HUES6 (cell line): ENCODE data around the gene ANKMY1.

Experiments used
- H3K27ac ChIP-seq: 2 replicates; pipeline ENCODE4 v1.7.0; 2013; ENCODE audit warnings: low read depth, mild to moderate bottlenecking, low read length, inconsistent platforms
- H3K27me3 ChIP-seq: 2 replicates; pipeline ENCODE4 v1.6.1; 2013; ENCODE audit warnings: low read length; ENCODE audit not compliant: control insufficient read depth, insufficient read depth
- H3K36me3 ChIP-seq: 2 replicates; pipeline ENCODE4 v1.6.1; 2013; ENCODE audit warnings: low read length; ENCODE audit not compliant: control insufficient read depth, insufficient read depth
- H3K4me1 ChIP-seq: 2 replicates; pipeline ENCODE4 v1.6.1; 2013; ENCODE audit warnings: low read length; ENCODE audit not compliant: control insufficient read depth, insufficient read depth
- H3K4me3 ChIP-seq: 2 replicates; pipeline ENCODE4 v1.5.1; 2013; ENCODE audit warnings: low read depth, low read length
- H3K9ac ChIP-seq: one replicate; pipeline ENCODE4 v1.6.1; 2013; ENCODE audit warnings: mild to moderate bottlenecking, low read length
- H3K9me3 ChIP-seq: 2 replicates; pipeline ENCODE4 v1.6.1; 2013; ENCODE audit warnings: low read depth, low read length; ENCODE audit not compliant: control insufficient read depth, insufficient read depth

Gene ANKMY1

DNA sequence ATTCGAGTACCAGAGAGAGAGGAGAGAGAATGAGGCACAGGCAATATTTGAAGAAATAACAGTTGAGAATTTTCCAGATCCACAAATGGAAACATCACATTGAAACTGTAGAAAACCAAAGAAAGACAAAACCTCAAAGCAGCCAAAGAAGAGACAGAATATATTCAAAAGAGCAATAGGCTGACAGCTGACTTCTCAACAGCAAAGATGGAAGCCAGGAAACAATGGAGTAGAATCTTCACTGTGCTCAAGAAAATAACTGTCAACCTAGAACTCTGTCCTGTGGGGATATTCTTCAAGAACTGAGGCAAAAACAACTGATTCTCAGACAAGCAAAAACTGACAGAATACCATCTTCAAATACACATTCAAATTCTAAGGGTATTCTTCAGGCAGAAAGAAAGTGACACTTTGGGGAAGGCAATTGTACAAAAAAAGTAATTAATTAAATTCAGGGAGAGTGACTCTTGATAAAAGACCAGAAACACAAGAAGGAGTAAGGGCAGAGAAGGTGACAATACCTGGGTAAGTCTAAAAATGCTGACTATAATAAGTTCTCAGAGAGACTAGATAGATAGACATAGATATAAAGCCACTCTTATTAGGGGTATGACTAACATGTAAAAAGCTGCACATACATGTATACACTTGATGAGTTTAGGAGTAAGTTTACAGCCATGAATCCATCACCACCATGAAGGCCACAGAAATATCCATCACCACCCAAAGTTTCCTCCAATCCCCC lies 25.6 kb downstream of the ANKMY1 start:
- H3K9me3 ChIP-seq: peaks cover 42% of the 10 kb centered on the region
- H3K4me3 ChIP-seq: no peak overlapping the region
- H3K4me1 ChIP-seq: no peaks in the 10 kb centered on the region
- H3K27ac ChIP-seq: no peak overlapping the region
- H3K9ac ChIP-seq: no peak overlapping the region
- H3K36me3 ChIP-seq: no peaks in the 10 kb centered on the region
- H3K27me3 ChIP-seq: no peaks in the 10 kb centered on the region

DNA sequence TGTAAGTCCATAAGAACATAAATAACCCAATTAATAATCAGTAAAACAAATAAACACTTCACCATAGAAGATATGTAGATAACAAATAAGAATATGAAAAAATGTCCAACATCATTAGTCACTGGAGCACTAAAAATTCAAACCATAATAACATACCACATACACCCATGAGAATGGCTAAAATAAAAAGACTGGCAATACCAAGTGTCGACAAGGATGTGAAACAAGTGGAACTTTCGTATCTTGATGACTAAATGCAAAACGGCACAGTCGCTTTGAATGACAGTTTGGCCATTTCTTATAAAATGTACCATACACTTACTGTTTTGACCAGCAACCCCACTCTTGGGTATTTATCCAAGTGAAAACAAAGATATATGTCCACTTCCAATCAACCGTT lies 26.8 kb downstream of the ANKMY1 start:
- H3K9me3 ChIP-seq: peaks cover 52% of the 10 kb centered on the region
- no peaks in the 10 kb centered on the region for H3K4me1 ChIP-seq
- H3K27ac ChIP-seq: no peak overlapping the region
- H3K9ac ChIP-seq: no peak overlapping the region
- H3K27me3 ChIP-seq: no peaks in the 10 kb centered on the region
- no peak overlapping the region for H3K4me3 ChIP-seq
- peaks cover 2% of the 10 kb centered on the region; the same call in 1 of the 2 replicates for H3K36me3 ChIP-seq

DNA sequence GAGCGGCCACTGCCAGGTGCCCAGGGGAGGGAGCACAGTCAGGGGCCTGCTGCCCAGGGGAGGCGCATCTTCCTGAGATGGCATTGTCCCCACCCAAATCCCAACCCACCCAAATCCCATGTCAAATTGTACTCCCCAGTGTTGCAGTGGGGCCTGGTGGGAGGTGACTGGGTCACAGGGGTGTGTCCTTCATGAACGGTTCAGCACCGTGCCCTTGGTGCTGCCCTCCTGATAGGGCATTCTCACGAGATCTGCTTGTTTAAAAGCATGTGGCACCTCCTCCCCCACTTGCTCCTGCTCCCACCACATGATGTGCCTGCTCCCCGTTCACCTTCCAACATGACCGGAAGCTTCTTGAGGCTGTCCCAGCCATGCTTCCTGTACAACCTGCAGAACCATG lies 27.6 kb downstream of the ANKMY1 start:
- H3K9me3 ChIP-seq: peaks cover 60% of the 10 kb centered on the region
- no peaks in the 10 kb centered on the region for H3K27me3 ChIP-seq
- no peak overlapping the region for H3K27ac ChIP-seq
- H3K36me3 ChIP-seq: peaks cover 9% of the 10 kb centered on the region; the same call in 1 of the 2 replicates
- no peaks in the 10 kb centered on the region for H3K4me1 ChIP-seq
- no peak overlapping the region for H3K4me3 ChIP-seq
- H3K9ac ChIP-seq: no peak overlapping the region

DNA sequence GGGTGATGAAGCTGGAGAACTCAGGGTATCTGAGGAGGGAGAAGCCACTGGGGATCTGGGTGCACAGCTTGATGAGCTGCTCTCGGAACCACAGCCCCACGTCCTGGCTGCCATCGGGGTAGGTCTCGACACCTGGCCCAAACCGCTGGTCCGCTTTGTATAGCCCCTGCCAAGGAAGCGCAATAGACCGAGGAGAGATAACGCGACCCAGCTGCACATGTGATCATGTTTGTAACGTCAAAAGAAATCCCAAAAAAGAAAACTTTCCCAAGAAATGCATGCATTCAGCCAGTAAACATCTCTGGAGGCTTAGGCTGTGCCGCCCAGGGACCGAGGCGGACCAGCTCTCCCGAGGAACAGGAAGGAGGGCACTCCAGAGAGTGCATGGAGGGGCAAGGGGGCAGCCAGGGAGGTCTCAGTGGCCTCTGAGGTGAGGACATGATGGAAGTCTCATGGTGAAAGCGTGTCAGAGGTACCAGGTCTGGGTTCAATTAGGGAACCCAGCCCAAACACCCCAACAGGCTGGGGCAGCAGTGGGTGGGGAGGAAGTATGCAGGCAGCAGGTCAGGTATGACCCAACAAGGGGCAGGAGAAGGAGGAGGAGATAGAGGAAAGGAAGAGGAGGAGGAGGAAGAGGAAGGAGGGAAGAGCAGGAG lies 28.3 kb downstream of the ANKMY1 start:
- Histone ChIP-seq H3K9ac (no peak overlapping the region), H3K27me3 (no peaks in the 10 kb centered on the region), H3K27ac (no peak overlapping the region), H3K36me3 (peaks cover 9% of the 10 kb centered on the region; the same call in 1 of the 2 replicates), H3K4me3 (no peak overlapping the region), H3K9me3 (peaks cover 66% of the 10 kb centered on the region), H3K4me1 (no peaks in the 10 kb centered on the region)

DNA sequence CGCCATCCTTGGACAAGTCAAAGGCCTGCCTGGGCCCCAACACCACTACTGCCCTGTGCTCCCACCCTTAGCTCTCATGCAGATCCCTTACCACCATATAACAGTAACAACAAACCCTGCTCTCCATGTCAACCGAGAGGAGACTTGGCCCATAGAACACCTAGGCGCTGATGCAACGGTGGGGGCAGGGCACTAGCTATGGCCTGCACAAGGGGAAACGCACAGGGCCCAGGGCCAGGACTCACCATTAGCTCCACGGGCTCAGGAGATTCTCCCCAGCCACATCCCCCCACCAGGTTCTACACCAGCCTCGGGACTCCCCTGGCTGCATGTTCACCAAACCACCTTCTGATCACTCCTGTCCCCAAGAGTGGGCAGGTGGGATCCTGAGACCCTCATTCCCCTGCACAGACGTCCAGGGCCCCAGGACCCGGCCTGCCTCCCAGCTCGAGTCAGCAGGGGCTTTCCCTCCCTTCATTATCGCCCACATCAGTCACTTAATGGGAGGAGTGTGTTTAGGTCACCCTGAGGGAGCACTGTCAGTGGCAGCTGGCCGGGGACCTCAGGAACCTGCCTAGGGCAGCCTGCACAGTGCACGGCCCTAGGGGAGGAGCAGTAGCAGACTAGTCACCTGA lies 29.3 kb downstream of the ANKMY1 start:
- H3K36me3 ChIP-seq: peaks cover 15% of the 10 kb centered on the region; the same call in 1 of the 2 replicates
- H3K4me3 ChIP-seq: no peak overlapping the region
- H3K4me1 ChIP-seq: no peaks in the 10 kb centered on the region
- H3K27me3 ChIP-seq: no peaks in the 10 kb centered on the region
- no peak overlapping the region for H3K9ac ChIP-seq
- peaks cover 73% of the 10 kb centered on the region for H3K9me3 ChIP-seq
- H3K27ac ChIP-seq: no peak overlapping the region

DNA sequence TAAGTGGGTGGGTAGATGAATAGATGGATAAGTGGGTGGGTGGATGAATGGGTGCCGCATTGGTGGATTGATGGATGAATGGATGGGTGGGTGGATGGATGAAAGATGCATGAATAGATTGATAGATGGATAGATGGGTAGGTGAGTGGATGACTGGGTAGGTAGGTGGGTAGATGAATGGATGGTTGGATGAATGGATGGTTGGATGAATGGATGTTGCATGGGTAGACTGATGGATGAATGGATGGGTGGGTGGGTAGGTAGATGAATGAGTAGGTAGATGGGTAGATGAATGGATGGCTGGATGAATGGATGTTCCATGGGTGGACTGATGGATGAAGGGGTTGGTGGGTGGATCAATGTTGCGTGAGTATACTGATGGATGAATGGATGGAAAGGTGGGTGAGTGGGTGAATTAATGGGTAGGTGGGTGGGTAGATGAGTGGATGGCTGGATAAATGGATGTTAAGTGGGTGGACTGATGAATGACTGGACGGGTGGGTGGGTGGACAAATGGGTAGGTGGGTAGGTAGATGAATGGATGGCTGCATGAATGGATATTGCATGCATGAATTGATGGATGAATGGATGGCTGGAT lies 30.5 kb downstream of the ANKMY1 start:
- no peaks in the 10 kb centered on the region for H3K4me1 ChIP-seq
- H3K27me3 ChIP-seq: no peaks in the 10 kb centered on the region
- no peak overlapping the region for H3K4me3 ChIP-seq
- no peak overlapping the region for H3K27ac ChIP-seq
- peaks cover 79% of the 10 kb centered on the region for H3K9me3 ChIP-seq
- peaks cover 15% of the 10 kb centered on the region; the same call in 1 of the 2 replicates for H3K36me3 ChIP-seq
- H3K9ac ChIP-seq: no peak overlapping the region

DNA sequence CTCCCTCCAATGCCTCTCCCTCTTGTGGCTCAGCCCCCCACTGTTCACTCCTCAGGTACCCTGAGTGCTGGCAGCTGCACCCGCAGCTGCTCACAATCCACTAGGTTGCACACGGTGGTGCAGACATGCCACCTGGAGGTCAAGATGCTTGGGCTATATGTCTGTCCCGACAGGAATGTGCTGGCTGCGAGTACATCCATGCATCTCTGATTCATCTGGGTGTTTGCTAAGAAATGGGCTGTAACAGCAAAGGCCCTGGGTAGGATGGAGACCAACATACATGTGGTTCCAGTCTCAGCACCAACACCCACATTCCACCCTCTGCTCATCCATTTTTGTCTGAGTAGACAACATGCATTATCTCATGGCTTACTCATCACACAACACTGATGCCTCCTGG lies 31.3 kb downstream of the ANKMY1 start:
- Histone ChIP-seq H3K9ac (no peak overlapping the region), H3K9me3 (peaks cover 75% of the 10 kb centered on the region), H3K4me3 (no peak overlapping the region), H3K4me1 (no peaks in the 10 kb centered on the region), H3K36me3 (peaks cover 15% of the 10 kb centered on the region; the same call in 1 of the 2 replicates), H3K27me3 (no peaks in the 10 kb centered on the region), H3K27ac (no peak overlapping the region)

DNA sequence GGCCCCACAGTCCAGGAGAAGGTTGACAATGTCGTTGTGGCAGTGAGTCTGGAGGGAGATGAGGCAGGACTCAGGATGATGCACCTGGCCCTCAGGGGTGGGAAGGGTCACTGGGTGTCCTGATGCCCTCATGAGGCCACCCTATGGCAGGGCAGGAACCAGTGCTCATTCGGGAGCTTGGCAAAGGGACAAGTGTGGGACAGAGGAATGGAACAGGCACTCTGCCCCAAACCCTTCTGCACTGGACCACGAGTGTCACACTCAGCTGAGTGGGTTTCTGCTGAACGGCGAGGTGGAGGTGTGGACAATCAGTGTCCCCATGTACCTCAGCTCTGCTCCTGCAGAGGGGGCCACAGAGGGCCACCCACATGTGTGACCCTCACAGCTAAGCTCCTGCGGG lies 32.0 kb downstream of the ANKMY1 start:
- H3K4me1 ChIP-seq: no peaks in the 10 kb centered on the region
- H3K4me3 ChIP-seq: no peak overlapping the region
- H3K9ac ChIP-seq: no peak overlapping the region
- peaks cover 15% of the 10 kb centered on the region; the same call in 1 of the 2 replicates for H3K36me3 ChIP-seq
- peaks cover 3% of the 10 kb centered on the region; the same call in 1 of the 2 replicates for H3K27me3 ChIP-seq
- H3K9me3 ChIP-seq: peaks cover 69% of the 10 kb centered on the region
- no peak overlapping the region for H3K27ac ChIP-seq

DNA sequence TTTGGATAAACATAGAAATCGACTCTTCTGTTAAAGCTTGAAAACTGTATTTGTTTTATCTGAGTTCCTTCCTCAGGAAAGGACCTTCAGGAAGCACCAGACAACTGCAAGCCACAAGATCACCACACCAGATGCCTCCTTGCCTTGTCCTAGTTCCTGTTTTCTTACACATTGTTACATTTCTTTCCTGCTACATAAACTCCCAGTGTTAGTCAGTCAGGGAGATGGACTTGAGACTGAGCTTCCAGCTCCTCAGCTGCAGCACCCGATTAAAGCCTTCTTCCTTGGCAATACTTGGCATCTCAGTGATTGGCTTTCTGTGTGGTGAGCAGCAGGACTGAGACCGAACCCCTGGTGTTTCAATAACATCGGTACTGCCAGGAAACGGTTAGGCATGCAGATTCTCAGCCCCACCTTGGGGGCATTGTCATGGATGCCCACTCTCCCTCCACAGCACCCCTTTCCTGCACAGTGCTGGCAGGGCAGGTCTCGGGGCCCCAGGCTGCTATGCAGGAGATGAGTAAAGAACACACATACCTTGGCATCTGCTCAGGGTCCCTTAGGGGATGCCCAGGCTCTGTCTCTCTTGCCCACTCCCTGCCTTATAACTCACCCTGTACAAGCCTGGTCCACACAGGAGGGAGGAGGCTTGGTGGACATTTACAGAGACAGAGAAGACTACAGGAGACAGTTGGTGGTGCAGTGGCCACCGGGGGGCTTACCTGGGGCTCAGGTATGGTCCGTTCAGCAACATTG lies 32.6 kb downstream of the ANKMY1 start:
- Histone ChIP-seq H3K36me3 (peaks cover 15% of the 10 kb centered on the region; the same call in 1 of the 2 replicates), H3K9ac (no peak overlapping the region), H3K27me3 (peaks cover 10% of the 10 kb centered on the region), H3K9me3 (peaks cover 63% of the 10 kb centered on the region), H3K4me3 (no peak overlapping the region), H3K27ac (no peak overlapping the region), H3K4me1 (no peaks in the 10 kb centered on the region)

DNA sequence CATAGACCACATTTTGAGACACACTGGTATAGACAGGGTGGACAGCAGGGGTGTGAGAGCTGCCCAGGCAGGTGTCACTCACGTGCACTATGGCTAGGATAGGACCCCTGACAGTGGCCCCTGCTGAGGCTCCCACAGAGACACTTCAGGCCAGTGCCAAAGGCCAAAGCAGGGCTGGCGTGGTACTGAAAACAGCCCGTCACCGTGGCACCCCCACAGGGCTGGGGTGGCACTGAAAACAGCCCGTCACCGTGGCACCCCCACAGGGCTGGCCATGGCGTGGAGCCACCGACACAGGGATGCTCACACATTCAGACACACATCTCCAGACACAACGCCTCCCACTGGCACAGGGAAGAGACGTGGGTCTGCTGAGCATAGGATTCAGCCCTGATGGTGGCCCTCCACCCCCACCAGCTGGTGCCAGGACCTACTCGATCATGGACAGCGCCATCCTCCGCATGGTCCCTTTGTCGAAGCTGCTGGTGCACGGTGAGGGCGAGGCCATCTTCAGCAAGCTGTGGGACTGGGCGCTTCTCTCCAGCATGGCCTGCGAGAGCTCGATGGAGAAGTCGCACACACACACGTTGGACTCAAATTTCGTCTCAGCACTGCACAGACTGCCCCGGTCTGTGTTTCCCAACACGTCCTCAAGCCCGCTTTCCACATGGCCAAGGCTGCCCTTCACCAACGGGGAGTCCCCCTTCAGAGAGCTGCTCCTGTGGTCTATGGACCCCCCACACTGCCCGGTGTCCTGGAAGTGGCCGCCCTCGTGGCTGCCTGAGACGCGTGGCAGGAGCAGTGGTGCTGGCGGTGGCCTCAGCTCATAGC lies 34.1 kb downstream of the ANKMY1 start:
- Histone ChIP-seq H3K4me1 (no peaks in the 10 kb centered on the region), H3K27ac (no peak overlapping the region), H3K9me3 (peaks cover 51% of the 10 kb centered on the region), H3K36me3 (peaks cover 15% of the 10 kb centered on the region; the same call in 1 of the 2 replicates), H3K9ac (no peak overlapping the region), H3K4me3 (no peak overlapping the region), H3K27me3 (peaks cover 25% of the 10 kb centered on the region)
